ENCODE data around the gene TEAD2. TPM values are rescaled to one million over a fixed set of nuclear protein-coding genes. Genes with fewer than 3 reads are reported as not detected.

Gene TEAD2
- polyA plus RNA-seq, 1 donor from 2014 or later, result 1.0 TPM

- H2AFZ ChIP-seq (ENCODE audit: low read depth, low read length), result no peak overlapping the region
- no peaks in the 10 kb centered on the region for H3K9me2 ChIP-seq (ENCODE audit: insufficient read depth, low read length)
- H3F3A ChIP-seq (ENCODE audit: insufficient read depth, low read length, poor library complexity, severe bottlenecking), result no peaks in the 10 kb centered on the region
- H3K27ac ChIP-seq (ENCODE audit: low read length), result no peak overlapping the region
- TF ChIP-seq RAD21 (conservative IDR thresholded peaks at IDR 0.05) (no peak), CTCF (IDR thresholded peaks at IDR 0.05; ENCODE audit: poor library complexity, severe bottlenecking) (no peak)
- no peak overlapping the region for H3K9ac ChIP-seq (ENCODE audit: low read length)
- H3K9me3 ChIP-seq (ENCODE audit: low read length), result no peaks in the 10 kb centered on the region
- no peaks in the 10 kb centered on the region for H3K79me2 ChIP-seq (replicated peaks; ENCODE audit: insufficient read depth, low read length)
- no peak overlapping the region for H3K4me3 ChIP-seq (ENCODE audit: low read length)
- H4K20me1 ChIP-seq (ENCODE audit: insufficient read depth), result no peaks in the 10 kb centered on the region
- no peak overlapping the region for H3K4me2 ChIP-seq (ENCODE audit: low read length)
- no peaks in the 10 kb centered on the region for H3K27me3 ChIP-seq (ENCODE audit: insufficient read depth, low read depth, low read length)
- no peaks in the 10 kb centered on the region for H3K36me3 ChIP-seq (ENCODE audit: insufficient read depth, low read length)
Observed at GRCh38 chr19:49349567-49349966, 12.6 kb downstream of the TEAD2 start.

GRCh38 chr19:49348305-49349189 is 13.7 kb downstream of the TEAD2 start:
- Histone ChIP-seq H3K27ac (ENCODE audit: low read length) (no peak overlapping the region), H3K27me3 (ENCODE audit: insufficient read depth, low read depth, low read length) (no peaks in the 10 kb centered on the region), H2AFZ (ENCODE audit: low read depth, low read length) (peak overlapping the region; percentile 24), H3K9me2 (ENCODE audit: insufficient read depth, low read length) (no peaks in the 10 kb centered on the region), H4K20me1 (ENCODE audit: insufficient read depth) (no peaks in the 10 kb centered on the region), H3K4me2 (ENCODE audit: low read length) (no peak overlapping the region), H3K79me2 (replicated peaks; ENCODE audit: insufficient read depth, low read length) (no peaks in the 10 kb centered on the region), H3F3A (ENCODE audit: insufficient read depth, low read length, poor library complexity, severe bottlenecking) (no peaks in the 10 kb centered on the region), H3K4me3 (ENCODE audit: low read length) (no peak overlapping the region), H3K36me3 (ENCODE audit: insufficient read depth, low read length) (no peaks in the 10 kb centered on the region), H3K9ac (ENCODE audit: low read length) (no peak overlapping the region), H3K9me3 (ENCODE audit: low read length) (no peaks in the 10 kb centered on the region)
- no peak for TF ChIP-seq EZH2 (IDR thresholded peaks at IDR 0.05; ENCODE audit: borderline replicate concordance, insufficient read depth, low read length, poor library complexity, severe bottlenecking)
- TF ChIP-seq SMC3 (conservative IDR thresholded peaks at IDR 0.05; ENCODE audit: poor library complexity), result no peak
- no peak for TF ChIP-seq REST (IDR thresholded peaks at IDR 0.05; ENCODE audit: borderline replicate concordance)
- no peak for TF ChIP-seq CTCF (IDR thresholded peaks at IDR 0.05; ENCODE audit: poor library complexity, severe bottlenecking)
- no peak for TF ChIP-seq EP300 (conservative IDR thresholded peaks at IDR 0.05; ENCODE audit: poor library complexity, severe bottlenecking)
- no peak for TF ChIP-seq MXI1 (conservative IDR thresholded peaks at IDR 0.05; ENCODE audit: poor library complexity, severe bottlenecking)
- no peak for TF ChIP-seq RAD21 (conservative IDR thresholded peaks at IDR 0.05)
- no peak for TF ChIP-seq POLR2AphosphoS5 (IDR thresholded peaks at IDR 0.05)
- no peak for TF ChIP-seq TAF1 (IDR thresholded peaks at IDR 0.05; ENCODE audit: low read depth)

Measured in neural cell (in vitro differentiated cells).